ENCODE results near the gene OTUD3.

Gene OTUD3

GRCh38 chr1:19884312-19884711 lies 2.1 kb downstream of the OTUD3 start:
- TF ChIP-seq, protein P1, sequence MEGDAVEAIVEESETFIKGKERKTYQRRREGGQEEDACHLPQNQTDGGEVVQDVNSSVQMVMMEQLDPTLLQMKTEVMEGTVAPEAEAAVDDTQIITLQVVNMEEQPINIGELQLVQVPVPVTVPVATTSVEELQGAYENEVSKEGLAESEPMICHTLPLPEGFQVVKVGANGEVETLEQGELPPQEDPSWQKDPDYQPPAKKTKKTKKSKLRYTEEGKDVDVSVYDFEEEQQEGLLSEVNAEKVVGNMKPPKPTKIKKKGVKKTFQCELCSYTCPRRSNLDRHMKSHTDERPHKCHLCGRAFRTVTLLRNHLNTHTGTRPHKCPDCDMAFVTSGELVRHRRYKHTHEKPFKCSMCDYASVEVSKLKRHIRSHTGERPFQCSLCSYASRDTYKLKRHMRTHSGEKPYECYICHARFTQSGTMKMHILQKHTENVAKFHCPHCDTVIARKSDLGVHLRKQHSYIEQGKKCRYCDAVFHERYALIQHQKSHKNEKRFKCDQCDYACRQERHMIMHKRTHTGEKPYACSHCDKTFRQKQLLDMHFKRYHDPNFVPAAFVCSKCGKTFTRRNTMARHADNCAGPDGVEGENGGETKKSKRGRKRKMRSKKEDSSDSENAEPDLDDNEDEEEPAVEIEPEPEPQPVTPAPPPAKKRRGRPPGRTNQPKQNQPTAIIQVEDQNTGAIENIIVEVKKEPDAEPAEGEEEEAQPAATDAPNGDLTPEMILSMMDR (IDR thresholded peaks at IDR 0.05): no peak
- no peak for DNase-seq (ENCODE audit: low spot score)
- no peak overlapping the region for H3K4me3 ChIP-seq
- no peak overlapping the region for H3K27ac ChIP-seq

DNA sequence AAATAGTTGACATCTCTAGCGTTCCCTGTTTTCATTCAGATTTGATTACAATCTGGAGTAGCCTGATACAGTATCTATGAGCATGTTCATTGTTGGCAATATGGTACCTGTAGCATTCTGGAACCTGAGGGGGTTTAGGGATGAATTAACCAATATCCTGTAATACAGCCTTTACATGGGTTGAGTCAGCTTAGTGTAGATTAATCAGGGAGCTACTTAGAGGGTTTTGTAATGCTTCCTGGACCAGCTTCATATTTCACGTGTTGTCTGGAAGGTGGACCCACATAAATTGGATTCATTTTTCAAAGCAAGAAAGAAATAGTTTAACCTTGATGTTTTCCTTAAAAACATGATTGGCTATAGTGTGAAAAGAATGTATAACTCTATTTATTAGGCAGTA lies 3.6 kb downstream of the OTUD3 start:
- DNase-seq (ENCODE audit: low spot score): no peak
- TF ChIP-seq, protein P1 (IDR thresholded peaks at IDR 0.05): no peak
- Histone ChIP-seq H3K27ac (no peak overlapping the region), H3K4me3 (no peak overlapping the region)

GRCh38 chr1:19888112-19888511 lies 5.9 kb downstream of the OTUD3 start:
- Histone ChIP-seq H3K27ac (no peak overlapping the region), H3K4me3 (no peak overlapping the region)
- TF ChIP-seq, protein P1 (IDR thresholded peaks at IDR 0.05): no peak
- no peak for DNase-seq (ENCODE audit: low spot score)

- H3K4me3 ChIP-seq: no peak overlapping the region
- DNase-seq (ENCODE audit: low spot score): no peak
- no peak overlapping the region for H3K27ac ChIP-seq
- TF ChIP-seq, protein P1 (IDR thresholded peaks at IDR 0.05): no peak
These were observed 7.5 kb downstream of the OTUD3 start for GRCh38 chr1:19889656-19890055.

- TF ChIP-seq, protein P1 (IDR thresholded peaks at IDR 0.05): no peak
- no peak overlapping the region for H3K4me3 ChIP-seq
- no peak overlapping the region for H3K27ac ChIP-seq
- no peak for DNase-seq (ENCODE audit: low spot score)
These were observed 9.9 kb downstream of the OTUD3 start for GRCh38 chr1:19892129-19892528.

DNA sequence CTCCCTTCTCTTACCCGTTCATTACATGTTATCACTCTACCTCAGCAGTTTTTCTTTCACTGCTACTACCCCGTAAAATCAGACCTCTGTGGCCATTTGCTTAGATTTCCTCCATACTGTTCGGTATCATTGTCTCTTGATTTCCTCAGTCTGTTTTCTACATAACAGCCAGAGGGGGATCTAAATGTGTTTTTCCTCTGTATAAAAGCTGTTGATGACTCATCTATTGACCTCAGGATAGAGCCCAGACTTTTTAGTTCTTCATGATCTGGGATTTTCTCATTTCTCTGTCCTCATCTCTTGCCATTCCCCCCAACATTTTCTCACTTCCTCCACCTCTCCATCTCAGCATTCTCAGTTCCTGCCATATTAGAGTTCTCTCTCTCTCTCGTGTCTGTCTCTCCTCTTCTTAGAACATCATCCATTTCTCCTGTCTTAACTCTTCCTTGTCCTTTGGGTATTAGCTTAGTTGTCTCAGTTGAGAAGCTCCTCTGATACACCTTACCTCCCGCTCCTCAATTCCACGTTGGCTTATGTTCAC lies 10.5 kb downstream of the OTUD3 start:
- no peak for DNase-seq (ENCODE audit: low spot score)
- no peak overlapping the region for H3K4me3 ChIP-seq
- TF ChIP-seq, protein P1 (IDR thresholded peaks at IDR 0.05): no peak
- H3K27ac ChIP-seq: no peak overlapping the region

DNA sequence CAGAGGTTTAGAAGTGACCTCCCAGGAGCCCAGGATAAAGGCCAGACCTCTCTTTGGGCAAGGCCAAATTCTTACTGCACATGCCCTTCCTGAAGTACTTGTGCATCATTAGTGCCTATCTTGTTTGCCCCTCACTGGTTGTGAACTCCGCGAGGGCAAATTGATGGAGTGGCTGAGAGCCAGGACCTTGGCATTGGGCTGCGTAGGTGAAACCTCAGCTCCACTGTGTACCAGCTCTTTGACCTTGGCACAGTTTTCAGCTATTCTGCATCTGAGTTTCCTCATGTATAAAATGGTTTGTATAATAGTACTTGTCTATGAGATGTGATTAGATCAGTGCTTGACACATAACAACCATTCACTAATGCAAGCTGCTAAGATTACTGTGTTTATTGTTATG lies 11.5 kb downstream of the OTUD3 start:
- no peak overlapping the region for H3K4me3 ChIP-seq
- no peak overlapping the region for H3K27ac ChIP-seq
- DNase-seq (ENCODE audit: low spot score): no peak
- TF ChIP-seq, protein P1 (IDR thresholded peaks at IDR 0.05): no peak

Measured in coronary artery (tissue), 2 donors.